Activated gamma-delta T cell treated with anti-CD3 and anti-CD28 coated beads, Interleukin-2, amount 50 U/mL, for 16 hours (primary cell): Measurements from ENCODE around the gene MRPL9.
"Not testable (repeated sequence)": the region's sequence is repeated elsewhere in the genome, so short reads cannot be mapped to it uniquely, and the experiment has no call there.

ENCODE experiments used
- DNase-seq: peaks from one replicate; pipeline ENCODE4 v3.0.0-alpha.2; 2020; ENCODE audit warnings: low read depth

Gene MRPL9

DNA sequence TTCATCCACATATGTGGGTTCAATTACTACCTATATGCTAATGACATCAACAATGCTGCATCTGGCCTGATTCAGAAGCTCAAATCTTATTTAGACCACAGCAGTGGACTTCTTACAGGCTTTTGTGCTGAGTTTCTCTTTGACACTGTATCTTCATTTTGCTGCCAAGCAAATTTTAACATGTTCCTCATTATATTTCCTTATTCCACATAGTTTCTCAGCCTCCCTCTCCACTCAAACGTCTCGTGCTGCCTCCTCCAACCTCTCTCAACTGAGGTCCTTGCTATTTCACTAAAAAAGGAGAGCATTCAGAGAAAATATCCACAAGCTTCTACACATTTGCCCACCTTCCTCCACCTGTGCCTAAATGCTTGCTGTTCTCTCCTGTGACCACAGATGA is 20.5 kb upstream of the MRPL9 start:
- no peak for DNase-seq

DNA sequence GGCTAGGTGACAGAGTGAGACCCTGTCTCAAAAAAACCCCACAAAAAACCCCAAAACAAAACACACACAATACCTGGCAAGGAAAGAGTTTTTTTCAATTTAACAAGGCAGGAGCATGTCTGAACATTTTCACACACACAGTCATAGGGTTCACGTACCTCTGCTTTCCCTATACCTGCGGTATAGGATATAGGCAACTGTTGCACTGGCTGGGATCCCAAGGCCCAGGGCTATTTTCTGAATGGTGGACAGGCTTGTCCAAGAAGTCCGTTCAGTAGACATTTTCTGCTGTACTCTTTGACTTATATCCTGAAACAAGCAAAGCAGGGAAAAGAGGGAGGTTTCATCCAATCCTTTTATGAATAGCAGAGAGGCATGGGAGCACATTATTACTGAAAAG is 19.4 kb upstream of the MRPL9 start:
- DNase-seq: no peak

- DNase-seq: not testable (repeated sequence)
These were observed 18.7 kb upstream of the MRPL9 start for GRCh38 chr1:151782026-151782425.

GRCh38 chr1:151780736-151781135 is 17.4 kb upstream of the MRPL9 start:
- not testable (repeated sequence) for DNase-seq

- DNase-seq: no peak
These were observed 16.6 kb upstream of the MRPL9 start for GRCh38 chr1:151779852-151780251.

DNA sequence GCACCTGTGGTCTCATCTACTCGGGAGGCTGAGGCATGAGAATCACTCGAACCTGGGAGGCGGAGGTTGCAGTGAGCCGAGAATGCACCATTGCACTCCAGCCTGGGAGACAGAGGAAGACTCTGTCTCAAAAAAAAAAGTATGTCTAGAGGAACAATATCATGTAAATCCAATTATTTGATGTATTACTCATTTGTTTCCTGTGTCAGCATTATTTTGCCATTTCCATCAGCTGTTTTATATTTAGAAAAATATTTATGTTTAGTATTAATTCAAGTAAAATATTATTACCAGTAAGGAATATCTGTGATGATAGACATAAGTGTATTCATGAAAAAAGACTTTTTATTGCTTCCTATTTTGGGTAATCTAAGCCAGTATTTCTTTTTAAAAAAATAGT is 14.0 kb upstream of the MRPL9 start:
- no peak for DNase-seq

DNA sequence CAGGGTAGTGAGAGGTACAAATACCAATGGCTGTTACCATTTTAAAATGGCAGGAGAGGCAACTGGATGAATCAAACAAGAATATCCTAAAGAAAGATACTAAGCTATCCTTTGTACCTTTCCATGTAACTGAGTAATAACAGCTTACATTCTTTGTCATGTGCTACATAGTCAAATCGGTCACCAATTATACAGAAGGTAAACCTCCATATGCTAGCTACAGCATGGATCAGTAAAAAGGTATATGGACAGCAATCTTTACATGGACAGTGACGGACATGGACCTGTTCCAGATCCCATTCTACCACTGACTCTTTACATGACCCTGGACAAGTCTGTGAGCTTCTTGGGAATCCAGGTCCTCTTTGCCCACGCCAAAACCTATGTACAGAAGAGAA is 13.4 kb upstream of the MRPL9 start:
- DNase-seq: no peak

DNA sequence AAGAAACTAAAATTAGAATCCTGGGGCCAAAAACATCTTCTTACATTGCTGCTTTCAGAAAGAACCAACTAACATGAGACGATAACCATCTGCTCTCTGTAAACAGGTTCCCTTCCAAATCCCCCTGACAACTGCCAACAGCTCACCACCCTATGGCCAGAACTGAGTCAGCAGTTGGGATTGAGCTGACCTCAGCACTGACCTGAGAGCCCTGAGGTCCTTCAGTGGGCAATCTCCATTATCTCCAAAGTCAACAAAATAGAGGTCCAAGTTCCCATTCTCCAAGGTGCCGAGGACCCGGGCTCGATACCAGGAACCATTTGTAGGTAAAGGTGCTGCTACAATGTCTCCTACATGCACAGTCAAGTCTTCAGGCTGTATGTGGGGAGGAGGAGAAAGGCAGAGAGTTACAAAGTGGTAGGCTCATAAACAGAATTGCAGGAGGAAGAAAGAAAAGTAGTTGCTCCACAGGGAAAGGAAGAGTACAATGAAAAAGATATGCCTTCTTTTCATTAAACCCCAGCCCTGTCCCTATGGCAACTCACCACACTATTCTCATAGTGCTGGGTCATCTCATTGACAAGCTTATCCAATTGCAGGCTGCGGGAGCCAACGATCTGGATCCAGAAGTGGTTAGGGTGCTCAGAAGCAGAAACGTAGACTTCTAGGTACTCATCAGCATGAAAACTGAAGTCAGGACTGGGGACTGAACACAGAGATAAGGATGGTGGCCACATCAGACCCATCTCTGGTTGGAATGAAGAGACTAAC is 12.8 kb upstream of the MRPL9 start:
- no peak for DNase-seq

- no peak for DNase-seq
These were observed 11.1 kb upstream of the MRPL9 start for GRCh38 chr1:151774256-151774922.

GRCh38 chr1:151773702-151774101 is 10.4 kb upstream of the MRPL9 start:
- DNase-seq: no peak

DNA sequence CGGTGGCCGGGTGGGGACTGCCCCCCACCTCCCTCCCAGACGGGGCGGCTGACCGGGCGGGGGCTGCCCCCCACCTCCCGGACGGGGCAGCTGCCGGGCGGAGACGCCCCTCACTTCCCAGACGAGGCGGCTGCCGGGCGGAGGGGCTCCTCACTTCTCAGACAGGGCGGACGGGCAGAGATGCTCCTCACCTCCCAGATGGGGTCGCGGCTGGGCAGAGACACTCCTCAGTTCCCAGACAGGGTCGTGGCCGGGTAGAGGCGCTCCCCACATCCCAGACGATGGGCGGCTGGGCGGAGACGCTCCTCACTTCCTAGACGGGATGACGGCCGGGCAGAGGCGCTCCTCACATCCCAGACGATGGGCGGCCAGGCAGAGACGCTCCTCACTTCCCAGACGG is 6.0 kb upstream of the MRPL9 start:
- not testable (repeated sequence) for DNase-seq

DNA sequence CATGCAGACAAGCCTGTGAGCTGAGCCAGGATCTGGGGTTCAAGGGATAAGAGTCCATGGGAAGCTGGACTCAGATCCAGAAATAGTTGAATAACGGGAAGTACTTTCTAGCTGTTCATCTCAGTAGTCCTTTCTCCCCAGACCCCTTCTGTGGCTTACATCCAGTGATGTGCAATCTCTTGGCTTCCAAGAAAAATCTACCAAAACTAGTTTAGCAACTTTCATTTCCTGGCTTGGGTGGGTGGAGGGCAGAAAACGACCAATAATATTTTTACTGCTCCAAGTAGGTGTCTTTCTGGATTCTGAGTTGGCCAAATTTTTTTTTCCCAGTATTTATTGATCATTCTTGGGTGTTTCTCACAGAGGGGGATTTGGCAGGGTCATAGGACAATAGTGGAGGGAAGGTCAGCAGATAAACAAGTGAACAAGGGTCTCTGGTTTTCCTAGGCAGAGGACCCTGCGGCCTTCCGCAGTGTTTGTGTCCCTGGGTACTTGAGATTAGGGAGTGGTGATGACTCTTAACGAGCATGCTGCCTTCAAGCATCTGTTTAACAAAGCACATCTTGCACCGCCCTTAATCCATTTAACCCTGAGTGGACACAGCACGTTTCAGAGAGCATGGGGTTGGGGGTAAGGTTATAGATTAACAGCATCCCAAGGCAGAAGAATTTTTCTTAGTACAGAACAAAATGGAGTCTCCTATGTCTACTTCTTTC is 5.2 kb upstream of the MRPL9 start:
- not testable (repeated sequence) for DNase-seq

DNA sequence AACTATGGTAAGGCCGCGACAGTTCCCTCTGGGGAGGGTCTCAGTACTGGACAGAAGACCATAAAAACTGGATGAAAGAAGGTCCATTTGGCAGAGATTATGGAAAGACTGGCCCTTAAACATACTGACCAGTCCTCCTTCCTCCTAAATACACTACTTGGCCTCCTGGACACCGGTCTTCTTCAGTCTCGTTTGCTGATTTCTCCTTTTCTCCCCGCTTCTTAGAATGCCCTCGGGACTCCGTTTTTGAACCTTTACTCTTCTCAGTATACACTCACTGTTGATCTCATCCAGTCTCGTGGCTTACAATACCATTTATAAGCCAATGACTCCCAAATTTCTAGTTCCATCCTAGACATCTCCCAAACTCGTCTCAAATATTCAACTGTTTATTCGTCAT is 694 bp upstream of the MRPL9 start:
- no peak for DNase-seq

GRCh38 chr1:151760597-151761385 is 2.5 kb downstream of the MRPL9 start:
- no peak for DNase-seq

DNA sequence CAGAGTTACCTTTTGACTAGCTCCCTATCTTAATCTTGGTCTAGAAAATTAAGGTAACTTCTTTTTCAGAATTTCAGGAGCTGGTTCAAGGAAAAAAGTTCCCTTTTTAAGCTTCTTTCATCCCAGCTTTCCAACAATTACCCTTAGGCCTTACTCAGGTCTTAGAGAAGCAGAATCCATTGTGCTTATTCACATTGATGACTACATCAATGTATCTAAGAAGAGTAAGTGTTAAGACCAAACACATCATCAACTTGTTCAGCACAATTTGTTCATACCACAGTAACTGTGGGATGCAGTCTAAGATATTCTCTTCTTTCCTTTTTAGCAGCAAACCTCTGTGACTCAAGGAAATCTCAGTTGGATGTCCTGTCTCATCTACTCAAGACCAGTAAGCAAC is 4.1 kb downstream of the MRPL9 start:
- DNase-seq: no peak

DNA sequence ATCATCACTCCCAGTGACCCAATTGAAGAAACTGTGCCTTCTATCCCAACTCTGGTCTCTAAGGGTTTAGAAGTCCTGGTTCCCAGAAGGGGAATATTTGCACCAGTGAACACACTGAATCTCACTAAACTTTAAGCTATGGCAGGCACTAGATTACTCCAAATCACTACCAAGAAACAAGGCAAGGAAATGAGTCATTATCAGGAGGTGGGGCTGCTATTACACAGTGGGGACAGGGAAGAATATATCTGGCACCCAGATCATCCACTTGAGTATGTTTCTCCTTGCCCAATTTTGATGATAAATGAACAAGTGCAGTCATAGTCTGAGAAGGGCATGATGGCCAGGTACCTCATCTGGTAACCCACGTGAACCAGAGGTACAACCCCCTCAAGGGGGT is 7.0 kb downstream of the MRPL9 start:
- DNase-seq: no peak

DNA sequence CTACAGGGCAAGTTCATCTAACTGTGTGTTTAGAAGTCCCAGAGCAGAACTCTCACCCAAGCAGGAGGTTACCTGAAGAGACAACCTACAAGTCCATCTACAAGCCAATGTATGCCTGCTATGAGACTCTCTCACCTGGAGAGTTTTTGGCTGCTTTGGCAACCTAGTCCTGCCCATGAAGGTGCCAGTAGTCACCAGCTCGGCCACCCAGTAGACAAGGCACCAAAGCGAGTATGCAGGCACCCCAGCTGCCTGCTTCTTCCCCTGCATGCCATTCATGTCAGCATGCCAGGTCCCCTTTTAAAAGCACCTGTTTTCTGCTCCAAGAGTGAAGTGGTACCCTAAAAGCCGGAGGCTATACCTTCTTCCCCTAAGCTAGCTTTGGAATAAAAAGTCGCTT is 21.8 kb downstream of the MRPL9 start:
- no peak for DNase-seq

- no peak for DNase-seq
These were observed 23.5 kb downstream of the MRPL9 start for GRCh38 chr1:151739590-151740355.

DNA sequence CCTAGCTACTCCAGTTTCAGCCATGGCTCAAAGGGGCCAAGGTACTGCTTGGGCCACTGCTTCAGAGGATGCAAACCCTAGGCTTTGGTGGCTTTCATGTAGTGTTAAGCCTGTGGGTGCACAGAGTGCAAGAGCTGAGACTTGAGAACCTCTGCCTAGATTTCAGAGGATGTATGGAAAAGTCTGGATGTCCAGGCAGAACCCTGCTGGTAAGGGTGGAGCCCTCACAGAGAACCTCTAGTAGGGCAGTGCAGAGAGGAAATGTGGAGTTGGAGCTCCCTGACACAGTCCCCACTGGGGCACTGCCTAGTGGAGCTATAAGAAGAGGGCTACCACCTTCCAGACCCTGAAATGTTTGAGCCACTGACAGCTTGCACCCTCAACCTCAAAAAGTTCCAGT is 25.8 kb downstream of the MRPL9 start:
- DNase-seq: no peak

DNA sequence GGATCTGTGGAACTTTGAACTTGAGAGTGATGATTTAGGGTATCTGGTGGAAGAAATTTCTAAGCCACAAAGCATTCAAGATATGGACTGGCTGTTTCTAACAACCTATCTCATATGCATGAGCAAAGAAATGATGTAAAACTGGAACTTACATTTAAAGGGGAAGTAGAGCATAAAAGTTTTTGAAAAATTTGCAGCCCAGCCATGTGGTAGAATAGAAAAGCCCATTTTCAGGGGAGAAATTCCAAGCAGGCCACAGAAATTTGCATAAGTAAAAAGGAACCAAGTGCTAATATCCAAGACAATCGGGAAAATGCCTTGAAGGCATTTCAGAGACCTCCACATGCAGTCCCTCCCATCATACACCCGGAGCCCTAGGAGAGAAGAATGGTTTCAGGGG is 26.3 kb downstream of the MRPL9 start:
- no peak for DNase-seq

- DNase-seq: not testable (repeated sequence)
These were observed 29.3 kb downstream of the MRPL9 start for GRCh38 chr1:151733995-151734394.

DNA sequence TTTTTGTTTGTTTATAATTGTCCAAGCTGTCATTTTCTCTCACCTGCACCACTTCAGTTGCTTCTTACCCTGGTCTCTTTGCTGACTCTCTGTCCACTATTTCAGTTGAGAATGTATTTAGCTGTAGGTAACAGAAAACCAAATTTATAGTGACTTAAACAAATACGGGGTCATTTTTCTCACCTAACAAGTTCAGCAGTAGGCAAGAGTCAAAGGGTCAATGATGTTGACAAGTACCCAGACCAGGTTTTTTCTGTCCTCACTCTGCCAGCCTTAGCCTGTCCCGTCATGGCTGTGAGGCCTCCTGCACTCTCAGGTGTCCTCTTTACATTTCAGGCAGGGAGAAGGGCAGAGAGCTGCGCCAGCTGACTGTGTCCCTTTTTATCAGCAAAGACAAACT is 30.2 kb downstream of the MRPL9 start:
- DNase-seq: no peak
